Measurements from ENCODE around the gene TXNRD1.

GRCh38 chr12:104297477-104298113, 82.0 kb downstream of the TXNRD1 start:
- TF ChIP-seq CTCF (IDR thresholded peaks at IDR 0.05) (no peak), POLR2A (IDR thresholded peaks at IDR 0.05) (no peak)
